ENCODE results near the gene DDX4.

The DDX4 gene

GRCh38 chr5:55866485-55866884, 128.6 kb downstream of the DDX4 start:
- DNase-seq (ENCODE audit: low read depth) = no peak
